ENCODE results near the gene CHST11. TPM values are rescaled to one million over a fixed set of nuclear protein-coding genes. Genes with fewer than 3 reads are reported as not detected.
A peak's percentile ranks its signal among the peaks of the same experiment; 100 is the strongest.

The CHST11 gene
- total and polyA plus RNA-seq, 9 of the 15 experiments (the other 6 are each of a cell fraction or from before 2014, with no cell fraction given), result 2.3 to 38.7 (median 15.0) TPM

- Histone ChIP-seq H3K36me3 (ENCODE audit: control insufficient read depth, insufficient read depth, low read length) (0 out of 3 replicates have a peak, but pooled peaks cover 4% of the 10 kb centered on the region), H3K79me2 (ENCODE audit: control insufficient read depth, insufficient read depth, low read length) (peaks cover 42% of the 10 kb centered on the region; the same call in 2 of the 3 replicates), H3K9me3 (replicated peaks; ENCODE audit: control insufficient read depth, insufficient read depth, low read depth, low read length) (no peaks in the 10 kb centered on the region), H3K27me3 (ENCODE audit: control insufficient read depth in 2 of 2, insufficient read depth in 2 of 2, low read length in 2 of 2) (no peaks in the 10 kb centered on the region), H2AFZ (ENCODE audit: low read depth, low read length) (no peak overlapping the region), H3K4me2 (ENCODE audit: insufficient read depth, low read length) (peak overlapping the region; percentile 28; the same call in 1 of the 2 replicates), H3K9me1 (ENCODE audit: control insufficient read depth, insufficient read depth, low read length) (no peaks in the 10 kb centered on the region), H3K4me3 (no peak overlapping the region), H3K4me1 (replicated peaks in 1 of 2; ENCODE audit: control insufficient read depth in 2 of 2, insufficient read depth in 2 of 2, low read length in 2 of 2) (peaks cover 12 to 20% of the 10 kb centered on the region in 2 experiments), H3K27ac (ENCODE audit: extremely low read depth, low read depth, low read length) (peak overlapping the region; percentile 43; the same call in 2 of the 3 replicates), H3K9ac (ENCODE audit: insufficient read depth in 1 of 2, low read depth in 2 of 2, low read length in 2 of 2) (peak overlapping the region in 1 of 2 experiments; percentile 36; a peak in 1 of 4 replicates), H4K20me1 (replicated peaks; ENCODE audit: control insufficient read depth, insufficient read depth, low read length) (peaks cover 4% of the 10 kb centered on the region; the same call in 1 of the 2 replicates)
- 50% methylated on average over 11 of the region's 11 CpGs for WGBS (ENCODE audit: insufficient coverage, low coverage, missing lambda C conversion rate)
- TF ChIP-seq ZNF717 (CRISPR knock-in tag; IDR thresholded peaks at IDR 0.05), result no peak
- no peak for TF ChIP-seq MYBL2 (IDR thresholded peaks at IDR 0.05; ENCODE audit: low read depth)
- no peak for TF ChIP-seq MYBL2 (CRISPR knock-in tag; IDR thresholded peaks at IDR 0.05; ENCODE audit: borderline replicate concordance)
- no peak for TF ChIP-seq NFE2 (IDR thresholded peaks at IDR 0.05; ENCODE audit: low read depth)
- no peak for TF ChIP-seq ZSCAN29 (IDR thresholded peaks at IDR 0.05)
- no peak for TF ChIP-seq ARID4B (CRISPR knock-in tag; IDR thresholded peaks at IDR 0.05)
- TF ChIP-seq RFX7 (CRISPR knock-in tag; IDR thresholded peaks at IDR 0.05), result no peak
- TF ChIP-seq SAP30 (IDR thresholded peaks at IDR 0.05; ENCODE audit: borderline replicate concordance, insufficient read depth, low read depth, low read length, poor library complexity, severe bottlenecking), result no peak
- TF ChIP-seq FOSL1 (tag; conservative IDR thresholded peaks at IDR 0.05), result peak; percentile 17; the same call in 1 of the 2 replicates
- 0 out of 2 replicates have a peak, but pooled peaks have one; percentile 8 for TF ChIP-seq ATF3 (IDR thresholded peaks at IDR 0.05)
- TF ChIP-seq ATF3 (CRISPR knock-in tag; conservative IDR thresholded peaks at IDR 0.05), result no peak
- BruUV-seq (replicated peaks), result no TSS peak
- CTCF ChIA-PET (ENCODE audit: low intra/inter-chr PET ratio), result no interaction called here
- in situ Hi-C loops (cut with MboI), result no loop called here
- POLR2A ChIA-PET, result interaction anchor here (0.7 to 1.7 kb wide), 3 partner anchors 8 to 180 kb away, joined by 4 to 6 read pairs (median 5); no protein-coding TSS in a partner anchor
- intact Hi-C loops (cut with micrococcal nuclease), result no loop called here
- DNase-seq (ENCODE audit: extremely low read depth in 1 of 4, low spot score in 3 of 4), result no peak
- peak; percentile 37 for ATAC-seq
- no peak for FAIRE-seq
Measured at GRCh38 chr12:104588047-104588920, 131.5 kb downstream of the CHST11 start.
